Measurements from ENCODE around the gene IGFBP5.

DNA sequence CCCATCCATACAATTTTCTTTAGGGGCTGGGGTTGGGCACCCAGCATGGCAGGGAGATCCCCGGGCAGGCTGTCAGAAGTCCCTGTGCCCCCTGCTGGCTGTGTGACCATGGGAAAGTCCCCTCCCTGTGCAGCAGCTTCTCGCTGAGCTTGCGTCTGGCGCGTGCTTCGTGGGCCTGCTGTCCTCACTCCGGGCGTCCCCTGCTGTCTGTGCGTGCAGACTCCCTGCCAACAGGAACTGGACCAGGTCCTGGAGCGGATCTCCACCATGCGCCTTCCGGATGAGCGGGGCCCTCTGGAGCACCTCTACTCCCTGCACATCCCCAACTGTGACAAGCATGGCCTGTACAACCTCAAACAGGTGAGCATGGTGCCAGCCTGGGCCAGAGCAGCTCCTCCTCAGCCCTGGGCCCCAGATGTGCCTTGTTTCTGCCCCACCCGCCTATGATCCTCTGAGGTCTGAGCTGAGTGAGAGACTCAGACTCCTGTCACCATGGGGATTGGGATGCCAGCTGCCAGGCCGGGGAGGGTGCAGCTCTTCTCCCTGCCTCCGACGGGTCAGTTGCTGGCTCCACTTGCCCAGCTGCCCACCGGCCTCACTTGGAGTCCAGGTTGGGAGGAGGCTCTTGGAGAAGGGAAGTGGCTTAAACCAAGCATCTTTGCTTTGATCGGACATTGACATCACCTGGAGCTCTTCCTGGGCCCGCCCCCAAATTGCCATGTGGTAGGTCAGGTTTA, 33.5 kb downstream of the IGFBP5 start:
- TF ChIP-seq EZH2phosphoT487 (IDR thresholded peaks at IDR 0.05; ENCODE audit: low read depth, severe bottlenecking, unreplicated experiment) = no peak
- TF ChIP-seq, protein P1, sequence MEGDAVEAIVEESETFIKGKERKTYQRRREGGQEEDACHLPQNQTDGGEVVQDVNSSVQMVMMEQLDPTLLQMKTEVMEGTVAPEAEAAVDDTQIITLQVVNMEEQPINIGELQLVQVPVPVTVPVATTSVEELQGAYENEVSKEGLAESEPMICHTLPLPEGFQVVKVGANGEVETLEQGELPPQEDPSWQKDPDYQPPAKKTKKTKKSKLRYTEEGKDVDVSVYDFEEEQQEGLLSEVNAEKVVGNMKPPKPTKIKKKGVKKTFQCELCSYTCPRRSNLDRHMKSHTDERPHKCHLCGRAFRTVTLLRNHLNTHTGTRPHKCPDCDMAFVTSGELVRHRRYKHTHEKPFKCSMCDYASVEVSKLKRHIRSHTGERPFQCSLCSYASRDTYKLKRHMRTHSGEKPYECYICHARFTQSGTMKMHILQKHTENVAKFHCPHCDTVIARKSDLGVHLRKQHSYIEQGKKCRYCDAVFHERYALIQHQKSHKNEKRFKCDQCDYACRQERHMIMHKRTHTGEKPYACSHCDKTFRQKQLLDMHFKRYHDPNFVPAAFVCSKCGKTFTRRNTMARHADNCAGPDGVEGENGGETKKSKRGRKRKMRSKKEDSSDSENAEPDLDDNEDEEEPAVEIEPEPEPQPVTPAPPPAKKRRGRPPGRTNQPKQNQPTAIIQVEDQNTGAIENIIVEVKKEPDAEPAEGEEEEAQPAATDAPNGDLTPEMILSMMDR (IDR thresholded peaks at IDR 0.05; ENCODE audit: poor library complexity) = no peak
